Thoracic aorta (tissue), 2 donors: Measurements from ENCODE around the gene BCAS3. TPM values are rescaled to one million over a fixed set of nuclear protein-coding genes. Genes with fewer than 3 reads are reported as not detected.
A peak's percentile ranks its signal among the peaks of the same experiment; 100 is the strongest.

Source experiments
- ATAC-seq: fragments of 150-250 bp; one replicate; pipeline ENCODE4 v1.8.0; 2017; ENCODE audit warnings: low read depth; ENCODE audit not compliant: insufficient number of reproducible peaks, low FRiP score
- DNase-seq: peaks from one replicate; pipeline ENCODE4 v3.0.0-alpha.2; 2020; ENCODE audit warnings: low spot score
- H3K27ac ChIP-seq, 2 donors: fragments of 200-600 bp; sonication (generic); 1 replicate in 1 of 2; 2 replicates in 1 of 2; pipeline ENCODE4 v1.5.1; 2016; ENCODE audit warnings: mild to moderate bottlenecking in 2 of 2, moderate library complexity in 2 of 2
- H3K27me3 ChIP-seq: fragments of 200-600 bp; sonication (generic); replicated peaks from 2 replicates; pipeline ENCODE4 v1.6.0; 2016; ENCODE audit warnings: mild to moderate bottlenecking; ENCODE audit not compliant: insufficient read depth
- H3K36me3 ChIP-seq: fragments of 200-600 bp; sonication (generic); one replicate; pipeline ENCODE4 v1.5.1; 2016
- H3K4me1 ChIP-seq, 2 donors: fragments of 200-600 bp; sonication (generic); 1 replicate in 1 of 2; 2 replicates in 1 of 2; pipeline versions ENCODE4 v1.5.1 to v1.6.0; 2016; ENCODE audit warnings: low read depth in 2 of 2, mild to moderate bottlenecking in 1 of 2; ENCODE audit not compliant: control insufficient read depth in 1 of 2
- H3K4me3 ChIP-seq: fragments of 200-600 bp; sonication (generic); 2 replicates; pipeline ENCODE4 v1.5.1; 2016; ENCODE audit warnings: mild to moderate bottlenecking
- H3K9me3 ChIP-seq: fragments of 200-600 bp; sonication (generic); 2 replicates; pipeline ENCODE4 v1.5.1; 2016
- total RNA-seq, 2 donors: library from RNA; depleted of rRNA; stranded (reverse); fragments of >200 nt; gene quantifications; one replicate each; pipeline versions ENCODE4 v1.1.0 to v1.2.3, GENCODE V29; 2016
- TF ChIP-seq, protein P1 (sequence below): fragments of 200-600 bp; sonication (generic); IDR thresholded peaks from one replicate; pipeline ENCODE4 v1.5.1; 2019; ENCODE audit warnings: antibody characterized with exemption

Gene BCAS3
- total RNA-seq, 2 donors from 2014 or later, result 35.1 to 69.3 TPM

DNA sequence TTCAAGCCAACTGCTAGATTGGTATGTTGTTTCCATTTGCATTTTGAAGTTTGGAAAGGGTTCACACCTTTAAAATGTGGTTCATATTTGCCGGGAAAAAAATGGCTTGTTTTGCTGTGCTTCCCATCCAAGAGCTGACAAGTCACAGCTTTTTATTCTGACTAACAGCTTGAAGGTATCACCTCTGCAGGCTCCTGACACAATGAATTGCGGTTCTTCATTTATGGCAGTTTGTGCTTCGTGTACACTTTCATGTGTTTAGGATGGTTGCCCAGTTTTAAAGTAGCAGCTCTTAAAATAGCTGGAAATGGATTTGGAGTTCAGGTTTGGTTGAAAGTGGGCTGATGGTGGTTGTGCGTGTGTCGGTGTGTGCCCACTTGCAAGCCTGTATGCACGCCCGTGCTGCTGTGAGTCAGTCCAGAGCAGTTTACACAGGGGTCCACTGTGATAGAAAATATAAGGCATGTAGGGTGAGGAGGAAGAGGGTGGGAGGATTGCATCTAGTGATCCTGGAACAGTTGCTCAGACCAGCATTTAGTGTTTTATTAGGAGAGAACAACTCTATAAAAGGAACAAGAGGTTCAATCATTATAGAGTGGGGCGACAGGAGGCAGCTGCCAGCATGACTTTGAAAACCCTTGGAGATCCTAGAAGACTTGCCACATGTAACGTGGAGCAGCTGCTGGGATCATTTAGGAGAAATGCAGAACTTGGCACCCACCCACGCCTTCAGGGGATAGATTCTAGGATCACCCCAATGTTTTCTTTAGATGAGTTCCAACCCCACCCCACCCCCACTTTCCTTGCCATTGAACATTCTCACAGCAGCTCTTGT lies 614.0 kb downstream of the BCAS3 start:
- no peak for ATAC-seq
- H3K4me1 ChIP-seq, result peaks cover 8 to 31% of the 10 kb centered on the region in 2 donors

DNA sequence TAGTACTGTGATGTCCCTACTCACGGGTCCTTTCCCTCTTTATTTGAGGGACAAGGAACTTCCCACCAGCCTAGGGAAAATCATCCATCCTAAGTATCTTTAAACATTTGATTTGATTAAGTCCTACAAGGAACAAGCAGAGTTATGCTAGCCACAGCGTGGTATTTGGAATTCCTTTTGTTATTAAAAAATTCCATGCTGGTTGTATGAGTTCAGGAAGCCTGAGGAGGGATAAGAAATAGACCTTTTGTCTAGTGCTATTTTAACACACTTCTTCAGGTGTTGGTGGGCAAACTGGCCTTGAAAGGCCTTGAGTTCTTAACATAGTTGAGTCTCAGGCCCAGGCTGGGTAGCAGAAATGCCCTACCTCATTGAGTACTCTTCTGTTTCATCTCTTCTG lies 616.6 kb downstream of the BCAS3 start:
- Histone ChIP-seq H3K36me3 (no peaks in the 10 kb centered on the region), H3K27ac (no peak overlapping the region)

More for the DNA sequence above, 614.0 kb downstream of the BCAS3 start:
- Histone ChIP-seq H3K27me3 (no peaks in the 10 kb centered on the region), H3K9me3 (no peaks in the 10 kb centered on the region), H3K36me3 (no peaks in the 10 kb centered on the region), H3K27ac (no peak overlapping the region), H3K4me3 (peak overlapping the region; percentile 26)
- TF ChIP-seq, protein P1, sequence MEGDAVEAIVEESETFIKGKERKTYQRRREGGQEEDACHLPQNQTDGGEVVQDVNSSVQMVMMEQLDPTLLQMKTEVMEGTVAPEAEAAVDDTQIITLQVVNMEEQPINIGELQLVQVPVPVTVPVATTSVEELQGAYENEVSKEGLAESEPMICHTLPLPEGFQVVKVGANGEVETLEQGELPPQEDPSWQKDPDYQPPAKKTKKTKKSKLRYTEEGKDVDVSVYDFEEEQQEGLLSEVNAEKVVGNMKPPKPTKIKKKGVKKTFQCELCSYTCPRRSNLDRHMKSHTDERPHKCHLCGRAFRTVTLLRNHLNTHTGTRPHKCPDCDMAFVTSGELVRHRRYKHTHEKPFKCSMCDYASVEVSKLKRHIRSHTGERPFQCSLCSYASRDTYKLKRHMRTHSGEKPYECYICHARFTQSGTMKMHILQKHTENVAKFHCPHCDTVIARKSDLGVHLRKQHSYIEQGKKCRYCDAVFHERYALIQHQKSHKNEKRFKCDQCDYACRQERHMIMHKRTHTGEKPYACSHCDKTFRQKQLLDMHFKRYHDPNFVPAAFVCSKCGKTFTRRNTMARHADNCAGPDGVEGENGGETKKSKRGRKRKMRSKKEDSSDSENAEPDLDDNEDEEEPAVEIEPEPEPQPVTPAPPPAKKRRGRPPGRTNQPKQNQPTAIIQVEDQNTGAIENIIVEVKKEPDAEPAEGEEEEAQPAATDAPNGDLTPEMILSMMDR, result no peak
- DNase-seq, result no peak

DNA sequence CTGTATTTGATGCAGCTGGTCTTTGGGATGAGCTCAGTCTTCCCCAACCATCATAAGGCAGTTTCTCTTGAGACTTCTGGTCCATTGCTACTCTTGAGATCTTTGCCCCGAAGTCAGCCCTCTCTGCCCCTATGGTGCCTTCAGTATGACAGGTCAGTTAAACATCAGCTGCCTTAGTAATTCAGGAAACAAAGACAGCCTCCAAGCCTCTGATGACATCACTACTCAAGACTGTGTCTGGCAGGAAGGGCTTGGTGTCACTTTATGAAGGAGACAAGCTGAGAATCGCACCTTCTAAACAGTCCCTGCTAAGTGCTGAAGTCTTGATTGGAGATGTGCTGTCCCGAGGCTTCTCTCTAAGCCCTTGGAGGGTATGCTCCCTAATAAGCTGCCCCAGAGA lies 617.1 kb downstream of the BCAS3 start:
- TF ChIP-seq, protein P1, result no peak
- no peak overlapping the region for H3K4me3 ChIP-seq
- H3K4me1 ChIP-seq, result peaks cover 8 to 20% of the 10 kb centered on the region in 2 donors
- DNase-seq, result no peak
- H3K27ac ChIP-seq, result no peak overlapping the region
- H3K36me3 ChIP-seq, result no peaks in the 10 kb centered on the region
- H3K9me3 ChIP-seq, result no peaks in the 10 kb centered on the region
- H3K27me3 ChIP-seq, result no peaks in the 10 kb centered on the region
- no peak for ATAC-seq

More for the DNA sequence above, 616.6 kb downstream of the BCAS3 start:
- ATAC-seq (no peak), DNase-seq (no peak)
- Histone ChIP-seq H3K9me3 (no peaks in the 10 kb centered on the region), H3K4me1 (peaks cover 8 to 25% of the 10 kb centered on the region in 2 donors), H3K4me3 (no peak overlapping the region), H3K27me3 (no peaks in the 10 kb centered on the region)
- TF ChIP-seq, protein P1, result no peak

DNA sequence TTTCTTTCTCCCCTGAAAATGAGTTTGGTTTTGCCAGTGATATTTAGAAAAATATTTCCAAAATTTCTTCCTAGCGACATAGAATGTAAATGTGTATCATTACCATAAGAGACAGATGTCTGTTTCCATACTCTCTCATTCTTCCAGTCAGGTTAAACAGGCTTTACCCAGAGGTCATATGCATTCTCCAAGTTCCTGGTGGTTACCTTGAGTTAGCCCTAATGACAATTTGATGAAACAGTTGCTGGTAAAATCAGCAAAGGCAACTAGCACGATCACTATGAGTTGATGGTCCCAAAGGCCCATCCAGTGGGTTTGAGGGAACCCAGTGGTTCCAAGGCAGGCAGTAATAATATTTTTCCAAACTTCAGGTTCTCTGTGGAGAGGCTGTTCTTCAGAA lies 618.4 kb downstream of the BCAS3 start:
- H3K4me3 ChIP-seq, result no peak overlapping the region
- ATAC-seq, result no peak
- TF ChIP-seq, protein P1, result no peak

DNA sequence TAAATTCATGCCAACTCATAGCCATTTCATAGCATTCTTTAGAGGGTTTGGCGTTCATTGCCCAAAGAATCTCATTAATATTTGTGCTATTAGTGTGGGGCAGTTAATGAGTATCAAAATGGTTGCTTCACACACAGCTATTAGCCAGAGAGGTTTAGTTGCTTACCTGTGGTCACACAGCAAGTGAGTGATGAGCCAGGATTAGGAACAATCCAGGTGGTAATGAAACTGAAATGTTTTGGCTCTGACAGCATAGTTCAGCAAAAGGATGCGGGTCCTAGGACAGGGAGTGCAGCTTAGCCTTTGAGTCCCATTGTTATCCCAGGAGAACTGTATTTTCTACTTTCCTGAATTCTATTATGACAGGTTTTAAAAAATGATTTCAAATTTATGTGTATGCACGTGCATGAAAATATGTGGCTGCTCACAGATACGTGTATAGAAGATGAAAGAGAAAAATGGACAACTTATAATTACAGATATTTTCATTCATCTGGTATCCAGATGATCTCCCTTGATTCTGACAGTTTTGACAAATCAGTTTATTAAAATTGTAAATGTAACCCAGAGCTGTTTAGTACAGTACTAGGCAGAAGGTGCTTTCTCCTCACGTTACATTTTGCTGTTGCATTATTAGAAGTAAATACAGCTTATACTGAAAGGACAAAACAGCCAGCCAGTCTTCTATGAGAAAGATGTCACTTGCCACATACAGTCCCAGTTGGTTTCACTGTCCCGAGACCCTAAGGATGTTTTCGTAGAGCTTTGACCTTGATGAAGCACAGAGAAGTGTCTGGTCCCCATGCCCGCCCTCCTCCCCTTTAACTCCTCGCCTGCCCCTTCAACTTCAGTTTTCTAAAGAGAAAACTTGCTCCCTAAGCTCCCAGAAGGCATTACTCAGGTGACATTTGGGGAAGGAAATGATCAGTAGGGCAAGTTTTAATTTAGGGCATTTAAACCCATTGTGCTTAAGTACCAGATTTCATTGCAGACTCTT lies 622.2 kb downstream of the BCAS3 start:
- ATAC-seq, result no peak
- Histone ChIP-seq H3K4me1 (peaks cover 0 to 8% of the 10 kb centered on the region in 2 donors), H3K36me3 (no peaks in the 10 kb centered on the region), H3K27ac (no peak overlapping the region), H3K27me3 (no peaks in the 10 kb centered on the region), H3K4me3 (no peak overlapping the region), H3K9me3 (no peaks in the 10 kb centered on the region)
- TF ChIP-seq, protein P1, result no peak
- no peak for DNase-seq

More for the DNA sequence above, 618.4 kb downstream of the BCAS3 start:
- no peak overlapping the region for H3K27ac ChIP-seq
- no peaks in the 10 kb centered on the region for H3K9me3 ChIP-seq
- no peaks in the 10 kb centered on the region for H3K27me3 ChIP-seq
- peaks cover 8 to 20% of the 10 kb centered on the region in 2 donors for H3K4me1 ChIP-seq
- H3K36me3 ChIP-seq, result no peaks in the 10 kb centered on the region
- DNase-seq, result no peak
